ENCODE data around the gene SLC39A8. TPM values are rescaled to one million over a fixed set of nuclear protein-coding genes. Genes with fewer than 3 reads are reported as not detected.

SLC39A8 gene
- total RNA-seq, 1 donor from 2014 or later, result 211 TPM

GRCh38 chr4:102219129-102219528, 126.2 kb downstream of the SLC39A8 start:
- Mint-ChIP-seq H3K4me1 (ENCODE audit: unreplicated experiment) (no peaks in the 10 kb centered on the region), H3K27me3 (ENCODE audit: unreplicated experiment) (no peaks in the 10 kb centered on the region), H3K4me3 (ENCODE audit: unreplicated experiment) (no peak overlapping the region), H3K27ac (ENCODE audit: unreplicated experiment) (no peak overlapping the region), H3K9me3 (ENCODE audit: unreplicated experiment) (no peaks in the 10 kb centered on the region), H3K36me3 (ENCODE audit: low read depth, unreplicated experiment) (no peaks in the 10 kb centered on the region)
- no peak for DNase-seq (ENCODE audit: low spot score)
- TF ChIP-seq CTCF (IDR thresholded peaks at IDR 0.05; ENCODE audit: unreplicated experiment), result no peak

GRCh38 chr4:102218656-102219055, 126.6 kb downstream of the SLC39A8 start:
- Mint-ChIP-seq H3K27me3 (ENCODE audit: unreplicated experiment) (no peaks in the 10 kb centered on the region), H3K9me3 (ENCODE audit: unreplicated experiment) (no peaks in the 10 kb centered on the region), H3K4me1 (ENCODE audit: unreplicated experiment) (no peaks in the 10 kb centered on the region), H3K4me3 (ENCODE audit: unreplicated experiment) (no peak overlapping the region), H3K27ac (ENCODE audit: unreplicated experiment) (no peak overlapping the region), H3K36me3 (ENCODE audit: low read depth, unreplicated experiment) (no peaks in the 10 kb centered on the region)
- TF ChIP-seq CTCF (IDR thresholded peaks at IDR 0.05; ENCODE audit: unreplicated experiment), result no peak
- no peak for DNase-seq (ENCODE audit: low spot score)

GRCh38 chr4:102217775-102218355, 127.4 kb downstream of the SLC39A8 start:
- DNase-seq (ENCODE audit: low spot score), result no peak
- Mint-ChIP-seq H3K27ac (ENCODE audit: unreplicated experiment) (no peak overlapping the region), H3K27me3 (ENCODE audit: unreplicated experiment) (no peaks in the 10 kb centered on the region), H3K9me3 (ENCODE audit: unreplicated experiment) (no peaks in the 10 kb centered on the region), H3K4me1 (ENCODE audit: unreplicated experiment) (no peaks in the 10 kb centered on the region), H3K4me3 (ENCODE audit: unreplicated experiment) (no peak overlapping the region), H3K36me3 (ENCODE audit: low read depth, unreplicated experiment) (no peaks in the 10 kb centered on the region)
- TF ChIP-seq CTCF (IDR thresholded peaks at IDR 0.05; ENCODE audit: unreplicated experiment), result no peak

GRCh38 chr4:102217345-102217744, 127.9 kb downstream of the SLC39A8 start:
- H3K4me1 Mint-ChIP-seq (ENCODE audit: unreplicated experiment), result no peaks in the 10 kb centered on the region
- H3K36me3 Mint-ChIP-seq (ENCODE audit: low read depth, unreplicated experiment), result no peaks in the 10 kb centered on the region
- no peaks in the 10 kb centered on the region for H3K9me3 Mint-ChIP-seq (ENCODE audit: unreplicated experiment)
- no peak overlapping the region for H3K27ac Mint-ChIP-seq (ENCODE audit: unreplicated experiment)
- no peak overlapping the region for H3K4me3 Mint-ChIP-seq (ENCODE audit: unreplicated experiment)
- no peaks in the 10 kb centered on the region for H3K27me3 Mint-ChIP-seq (ENCODE audit: unreplicated experiment)
- TF ChIP-seq CTCF (IDR thresholded peaks at IDR 0.05; ENCODE audit: unreplicated experiment), result no peak
- DNase-seq (ENCODE audit: low spot score), result no peak

GRCh38 chr4:102216666-102217065, 128.6 kb downstream of the SLC39A8 start:
- TF ChIP-seq CTCF (IDR thresholded peaks at IDR 0.05; ENCODE audit: unreplicated experiment), result no peak
- no peak overlapping the region for H3K4me3 Mint-ChIP-seq (ENCODE audit: unreplicated experiment)
- no peak overlapping the region for H3K27ac Mint-ChIP-seq (ENCODE audit: unreplicated experiment)
- DNase-seq (ENCODE audit: low spot score), result no peak
- no peaks in the 10 kb centered on the region for H3K27me3 Mint-ChIP-seq (ENCODE audit: unreplicated experiment)
- H3K36me3 Mint-ChIP-seq (ENCODE audit: low read depth, unreplicated experiment), result no peaks in the 10 kb centered on the region
- H3K9me3 Mint-ChIP-seq (ENCODE audit: unreplicated experiment), result no peaks in the 10 kb centered on the region
- no peaks in the 10 kb centered on the region for H3K4me1 Mint-ChIP-seq (ENCODE audit: unreplicated experiment)

Measured in endothelial cell (in vitro differentiated cells).